Kasumi-1 (cell line): Measurements from ENCODE around the gene VRK2.
A peak's percentile ranks its signal among the peaks of the same experiment; 100 is the strongest.
"Not testable (repeated sequence)": the region's sequence is repeated elsewhere in the genome, so short reads cannot be mapped to it uniquely, and the experiment has no call there.

ENCODE experiments used
- DNase-seq, 2 experiments: peaks; one replicate each; lab custom pipeline; 2025; lab: John Stamatoyannopoulos, UW

The VRK2 gene

DNA sequence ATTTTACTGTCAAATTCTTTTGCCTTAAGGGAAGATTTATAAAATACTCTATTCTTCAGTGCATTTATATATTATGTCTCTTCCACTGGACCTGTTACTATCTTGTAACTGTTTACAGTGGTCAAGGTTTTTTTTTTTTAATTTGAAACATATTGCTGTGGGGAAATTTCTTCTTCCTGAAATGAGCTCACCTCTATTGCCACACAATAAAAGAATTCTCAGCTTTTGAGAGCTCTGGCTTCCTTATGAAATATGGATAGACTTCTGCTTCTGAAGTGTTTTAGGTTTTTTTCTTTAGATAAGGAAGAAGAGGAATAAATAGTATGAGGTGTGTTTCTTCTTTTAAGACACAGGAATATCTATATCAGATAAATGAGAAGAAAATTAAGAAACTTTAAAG is 7.7 kb downstream of the VRK2 start:
- DNase-seq: no peak

DNA sequence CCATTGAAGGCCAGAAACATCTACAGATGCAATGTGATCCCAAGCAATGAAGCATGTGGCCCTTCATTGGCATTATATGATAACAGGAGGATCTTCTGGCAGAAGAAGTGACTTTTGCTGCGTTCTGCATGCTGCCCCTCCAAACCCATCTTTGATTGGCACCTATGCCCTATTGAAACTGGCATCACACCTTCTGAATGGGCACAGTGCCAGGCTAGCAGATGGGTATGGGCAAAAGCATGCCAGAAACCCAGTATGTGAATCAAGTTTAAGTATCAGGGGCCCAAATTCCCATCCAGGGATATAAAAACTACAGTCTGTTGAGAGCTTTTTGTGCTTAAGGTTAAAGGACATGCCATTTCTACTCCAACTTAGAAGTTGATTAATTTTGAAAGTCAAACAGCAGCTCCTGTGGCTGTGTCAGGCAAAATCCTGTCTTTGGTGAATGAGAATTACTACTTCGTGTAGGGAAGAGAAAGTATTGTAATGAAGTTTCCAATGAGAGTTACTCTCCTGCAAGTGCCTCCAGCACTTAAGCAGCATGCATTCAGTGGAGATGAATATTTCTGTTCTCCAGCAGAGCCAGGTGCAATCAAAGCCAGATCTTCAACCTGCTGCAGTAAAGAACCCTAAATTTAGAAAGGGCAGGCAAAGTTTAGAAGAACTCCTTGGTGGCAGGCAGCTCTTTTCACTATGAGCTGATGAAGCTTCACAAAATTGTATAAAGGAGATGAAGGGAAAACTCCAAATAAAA is 8.6 kb downstream of the VRK2 start:
- DNase-seq: no peak

DNA sequence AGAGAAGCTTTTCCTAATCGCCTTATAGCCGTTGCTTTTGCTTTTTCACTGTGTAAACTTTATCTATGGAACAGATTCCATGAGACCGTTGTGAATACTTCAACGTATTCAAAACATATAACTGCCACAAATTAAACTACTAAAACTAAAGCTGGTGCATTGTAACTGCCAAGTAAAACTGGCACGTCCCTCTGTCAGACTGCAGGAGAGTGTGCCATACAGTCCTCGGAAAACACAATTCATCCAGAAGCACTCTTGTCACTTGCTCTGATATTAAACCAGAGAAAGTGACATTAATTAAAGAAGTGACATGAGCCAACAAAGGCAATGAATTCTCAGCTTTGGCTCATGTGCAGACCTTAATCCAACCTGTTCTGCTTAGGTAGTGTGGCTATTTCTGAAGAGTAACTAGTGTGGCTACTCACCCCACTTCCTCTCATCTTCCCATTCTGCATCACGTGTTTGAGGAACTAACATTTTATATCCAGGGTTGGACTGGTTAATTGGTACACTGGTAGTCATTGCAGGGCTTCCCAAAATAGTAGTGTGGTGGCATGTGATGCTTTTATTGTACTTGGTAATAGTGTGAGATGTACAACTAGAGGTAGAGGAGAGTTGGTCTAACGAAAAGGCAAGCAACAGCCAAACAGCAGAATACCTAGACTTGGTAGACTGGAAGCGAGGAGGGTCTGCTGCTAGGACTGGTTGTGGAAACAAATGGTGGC is 9.7 kb downstream of the VRK2 start:
- peak in 1 of 2 experiments; percentile 5 for DNase-seq

DNA sequence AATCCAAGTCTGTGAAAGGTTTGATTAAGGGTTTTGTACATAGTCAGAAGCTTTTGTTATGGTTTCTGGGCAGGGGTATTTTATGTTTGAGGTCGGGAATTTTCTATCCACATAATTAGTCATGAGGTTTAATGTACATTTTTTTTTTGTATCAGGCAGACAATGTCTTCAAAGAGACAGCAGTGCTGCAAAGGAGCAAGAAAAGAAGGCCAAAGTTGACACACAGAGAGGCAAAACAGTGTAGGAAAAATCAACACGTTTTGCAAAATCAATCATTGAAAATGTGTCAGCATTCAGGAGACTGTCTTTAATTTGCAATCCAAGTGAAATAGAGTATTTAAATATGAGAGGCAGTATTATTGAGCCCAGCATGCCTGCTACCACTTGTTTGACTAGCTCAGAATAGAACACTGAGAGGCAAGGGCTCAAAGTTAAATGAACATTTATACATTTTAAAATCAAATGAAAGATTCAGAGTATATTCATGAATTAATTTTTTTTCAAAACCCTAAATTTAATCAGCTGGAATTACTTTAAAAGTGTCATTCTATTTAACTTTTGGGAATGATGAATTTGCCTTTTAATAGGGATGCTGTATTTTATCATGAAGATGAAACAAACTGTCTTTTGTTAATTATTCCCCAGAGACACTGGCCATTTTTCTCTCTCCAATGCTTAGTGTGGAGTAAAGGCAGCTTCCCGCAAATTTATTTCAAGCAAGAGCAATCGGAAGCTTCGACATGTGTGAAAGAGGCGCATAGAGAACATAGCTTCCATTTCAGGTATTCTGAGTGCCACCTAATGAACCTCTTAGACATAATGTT is 11.3 kb downstream of the VRK2 start:
- DNase-seq: no peak

DNA sequence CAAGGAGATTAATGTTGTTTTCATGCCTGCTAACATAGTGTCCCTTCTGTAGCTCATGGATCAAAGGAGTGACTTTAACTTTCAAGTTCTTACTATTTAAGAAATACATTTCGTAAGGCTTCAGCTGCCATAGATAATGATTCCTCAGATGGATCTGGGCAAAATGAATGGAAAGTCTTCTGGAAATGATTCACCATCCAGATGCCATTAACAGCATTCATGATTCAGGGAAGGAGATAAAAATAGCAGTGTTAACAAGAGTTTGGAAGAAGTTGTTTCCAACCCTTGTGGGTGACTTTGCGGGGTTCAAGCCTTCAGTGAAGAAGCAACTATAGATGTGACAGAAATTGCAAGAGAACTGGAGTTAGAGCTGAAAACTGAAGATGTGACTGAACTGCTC is 17.0 kb downstream of the VRK2 start:
- DNase-seq: no peak

DNA sequence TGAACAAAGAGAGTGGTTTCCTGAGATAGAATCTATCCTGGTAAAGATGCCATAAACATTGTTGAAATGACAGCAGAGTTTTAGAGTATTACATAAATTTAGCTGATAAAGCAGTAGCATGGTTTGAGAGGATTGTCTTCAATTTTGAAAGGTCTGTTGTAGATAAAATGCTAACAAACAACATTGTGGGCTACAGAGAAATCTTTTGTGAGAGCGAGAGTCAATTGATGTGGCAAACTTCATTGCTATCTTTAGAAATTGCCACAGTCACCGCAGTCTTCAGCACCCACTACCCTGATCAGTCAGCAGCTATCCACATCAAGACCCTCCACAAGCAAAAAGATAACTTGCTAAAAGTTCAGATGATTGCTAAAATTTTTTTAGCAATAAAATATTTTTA is 17.5 kb downstream of the VRK2 start:
- DNase-seq: no peak

DNA sequence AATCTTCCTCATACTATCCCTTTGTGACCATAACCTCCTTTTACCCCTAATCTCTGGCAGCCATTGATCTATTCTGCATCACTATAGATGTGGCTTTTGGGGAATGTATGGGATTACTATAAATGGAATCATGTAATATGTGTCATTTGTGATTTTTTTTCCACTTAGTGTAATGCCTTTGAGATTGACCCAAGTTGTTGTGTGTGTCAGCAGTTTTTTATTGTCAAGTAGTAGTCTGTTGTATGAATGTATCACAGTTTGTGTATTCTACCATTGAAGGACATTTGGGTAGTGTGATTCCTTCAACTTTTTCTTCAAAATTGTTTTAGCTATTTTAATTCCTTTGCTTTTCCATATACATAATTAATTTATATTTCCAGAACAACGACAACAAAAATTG is 18.6 kb downstream of the VRK2 start:
- no peak for DNase-seq

DNA sequence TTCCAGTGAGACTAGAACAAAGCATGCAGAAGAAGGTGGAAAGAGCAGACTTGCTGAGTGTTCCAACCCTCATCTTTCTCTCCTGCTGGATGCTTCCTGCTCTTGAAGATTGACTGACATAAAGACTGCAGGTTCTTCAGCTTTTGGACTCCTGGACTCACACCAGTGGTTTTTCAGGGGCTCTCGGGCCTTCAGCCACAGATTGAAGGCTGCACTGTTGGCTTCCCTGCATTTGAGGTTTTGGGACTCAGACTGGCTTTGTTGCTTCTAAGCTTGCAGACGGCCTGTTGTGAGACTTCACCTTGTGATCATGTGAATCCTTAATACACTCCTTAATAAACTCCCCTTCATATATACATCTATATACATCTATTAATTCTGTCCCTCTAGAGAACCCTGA is 20.4 kb downstream of the VRK2 start:
- no peak for DNase-seq

DNA sequence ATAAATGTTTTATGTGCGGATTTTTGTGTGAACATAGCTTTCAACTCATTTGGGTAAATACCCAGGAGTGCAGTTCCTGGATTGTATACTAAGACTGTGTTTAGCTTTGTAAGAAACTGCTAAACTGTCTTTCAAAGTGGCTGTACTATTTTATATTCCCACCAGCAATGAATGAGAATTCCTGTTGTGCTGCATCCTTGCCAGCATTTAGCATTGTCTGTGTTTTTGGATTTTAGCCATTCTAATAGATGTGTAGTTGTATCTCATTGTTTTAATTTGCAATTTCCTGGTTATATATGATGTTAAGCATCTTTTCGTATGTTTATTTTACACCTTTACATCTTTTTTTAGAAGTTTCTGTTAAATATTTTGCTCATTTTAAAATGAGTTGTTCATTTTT is 24.2 kb downstream of the VRK2 start:
- no peak for DNase-seq

DNA sequence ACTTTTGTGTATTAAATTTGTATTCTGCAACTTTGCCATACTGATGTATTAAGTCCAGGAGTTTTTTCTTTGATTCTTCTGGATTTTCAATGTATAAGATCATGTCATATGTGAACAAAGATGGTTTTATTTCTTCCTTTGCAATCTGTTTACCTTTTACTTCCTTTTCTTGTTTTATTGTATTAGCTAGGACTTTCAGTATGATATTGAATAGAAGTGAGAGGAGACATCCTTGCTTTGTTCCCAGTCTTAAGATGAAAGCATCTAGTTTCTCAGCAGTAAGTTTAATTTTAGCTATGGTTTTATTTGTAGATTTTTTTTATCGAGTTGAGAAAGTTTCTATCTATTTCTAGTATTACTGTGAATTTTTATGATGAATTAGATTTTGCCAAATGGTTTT is 25.5 kb downstream of the VRK2 start:
- DNase-seq: no peak

DNA sequence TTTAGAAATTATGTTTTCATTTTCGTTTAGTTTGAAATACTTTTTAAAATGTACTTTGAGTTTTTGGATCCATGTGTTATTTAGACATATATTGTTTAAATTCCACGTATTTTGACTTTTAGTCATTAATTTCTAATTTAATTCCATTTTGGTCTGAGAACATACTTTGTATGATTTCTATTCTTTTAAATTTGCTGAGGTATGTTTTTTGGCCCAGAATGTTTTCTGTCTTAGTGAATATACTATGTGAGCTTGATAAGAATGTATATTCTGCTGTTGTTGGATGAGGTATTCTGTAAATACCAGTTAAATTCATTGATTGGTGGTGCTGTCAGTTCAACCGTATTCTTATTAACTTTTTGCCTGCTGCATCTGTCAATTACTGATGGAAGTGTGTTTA is 26.4 kb downstream of the VRK2 start:
- no peak for DNase-seq

DNA sequence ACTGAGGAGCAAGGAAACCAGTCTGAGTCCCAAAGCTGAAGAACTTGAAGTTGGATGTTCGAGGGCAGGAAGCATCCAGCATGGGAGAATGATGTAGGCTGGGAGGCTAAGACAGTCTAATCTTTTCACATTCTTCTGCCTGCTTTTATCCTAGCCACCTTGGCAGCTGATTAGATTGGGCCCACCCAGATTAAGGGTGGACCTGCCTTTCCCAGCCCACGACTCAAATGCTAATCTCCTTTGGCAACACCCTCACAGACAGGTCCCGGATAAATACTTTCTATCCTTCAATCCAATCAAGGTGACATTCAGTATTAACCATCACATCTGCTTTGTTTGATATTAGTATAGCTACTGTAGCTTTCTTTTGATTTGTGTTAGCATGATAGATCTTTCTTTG is 27.1 kb downstream of the VRK2 start:
- DNase-seq: no peak

DNA sequence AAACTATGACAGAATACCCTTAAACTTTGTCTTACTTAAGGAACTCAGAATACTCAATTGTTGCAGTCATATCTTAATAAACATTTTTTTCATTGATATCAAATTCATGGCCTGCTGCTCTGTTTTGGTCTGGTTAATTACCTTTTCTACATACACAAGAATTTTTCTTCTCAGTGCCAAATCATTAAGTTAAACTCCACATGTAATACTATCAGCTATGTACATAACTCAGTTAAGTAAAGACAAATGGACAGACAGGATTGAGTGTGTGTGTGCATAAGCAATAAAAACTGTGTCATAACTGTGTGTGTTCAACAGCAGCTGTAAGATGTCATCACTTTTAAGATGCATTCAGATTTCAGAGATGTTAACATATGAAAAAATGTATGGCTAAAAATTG is 34.4 kb downstream of the VRK2 start:
- no peak for DNase-seq

DNA sequence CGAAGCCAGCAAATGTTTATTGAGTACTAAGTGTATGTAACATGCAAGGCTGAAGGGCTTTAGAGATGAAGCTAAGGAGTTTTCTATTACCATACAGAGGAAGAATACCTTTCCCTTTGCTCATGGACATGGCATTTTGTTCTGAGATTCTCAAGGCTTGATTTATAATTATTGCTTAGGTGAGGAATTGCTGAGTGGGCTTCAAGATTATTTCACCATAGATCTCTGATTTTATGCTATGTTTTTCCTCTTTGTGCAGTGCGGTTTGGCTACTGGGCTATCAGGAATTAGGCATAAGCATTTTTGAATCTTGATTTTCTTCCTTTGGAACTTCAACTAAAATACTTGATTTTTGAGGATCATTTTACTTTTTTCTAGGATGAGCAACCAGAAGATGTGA is 42.5 kb downstream of the VRK2 start:
- no peak for DNase-seq

DNA sequence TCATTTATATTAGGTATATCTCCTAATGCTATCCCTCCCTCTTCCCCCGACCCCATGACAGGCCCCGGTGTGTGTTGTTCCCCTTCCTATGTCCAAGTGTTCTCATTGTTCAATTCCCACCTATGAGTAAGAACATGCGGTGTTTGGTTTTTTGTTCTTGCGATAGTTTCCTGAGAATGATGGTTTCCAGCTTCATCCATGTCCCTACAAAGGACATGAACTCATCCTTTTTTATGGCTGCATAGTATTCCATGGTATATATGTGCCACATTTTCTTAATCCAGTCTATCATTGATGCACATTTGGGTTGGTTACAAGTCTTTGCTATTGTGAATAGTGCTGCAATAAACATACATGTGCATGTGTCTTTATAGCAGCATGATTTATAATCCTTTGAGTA is 46.2 kb downstream of the VRK2 start:
- DNase-seq: not testable (repeated sequence)

DNA sequence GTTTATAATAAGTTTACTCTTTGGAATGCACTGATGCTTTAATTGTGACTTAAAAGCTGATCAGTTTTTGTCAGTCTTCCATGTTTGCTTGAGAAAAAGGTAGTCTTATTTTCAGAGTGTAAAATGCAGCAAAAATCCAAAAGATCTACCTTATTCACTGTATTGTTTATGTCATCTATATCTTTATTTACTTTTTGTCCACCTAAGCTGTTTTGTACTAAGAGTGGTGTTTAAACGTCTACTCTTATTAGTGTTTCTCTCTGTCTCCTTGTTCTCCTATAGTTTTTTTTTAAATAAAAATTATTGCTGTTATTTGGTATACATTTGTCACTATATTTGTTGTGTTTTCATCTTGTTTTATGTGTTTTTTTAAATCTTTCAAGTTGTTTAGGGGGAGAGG is 50.4 kb downstream of the VRK2 start:
- DNase-seq: no peak

DNA sequence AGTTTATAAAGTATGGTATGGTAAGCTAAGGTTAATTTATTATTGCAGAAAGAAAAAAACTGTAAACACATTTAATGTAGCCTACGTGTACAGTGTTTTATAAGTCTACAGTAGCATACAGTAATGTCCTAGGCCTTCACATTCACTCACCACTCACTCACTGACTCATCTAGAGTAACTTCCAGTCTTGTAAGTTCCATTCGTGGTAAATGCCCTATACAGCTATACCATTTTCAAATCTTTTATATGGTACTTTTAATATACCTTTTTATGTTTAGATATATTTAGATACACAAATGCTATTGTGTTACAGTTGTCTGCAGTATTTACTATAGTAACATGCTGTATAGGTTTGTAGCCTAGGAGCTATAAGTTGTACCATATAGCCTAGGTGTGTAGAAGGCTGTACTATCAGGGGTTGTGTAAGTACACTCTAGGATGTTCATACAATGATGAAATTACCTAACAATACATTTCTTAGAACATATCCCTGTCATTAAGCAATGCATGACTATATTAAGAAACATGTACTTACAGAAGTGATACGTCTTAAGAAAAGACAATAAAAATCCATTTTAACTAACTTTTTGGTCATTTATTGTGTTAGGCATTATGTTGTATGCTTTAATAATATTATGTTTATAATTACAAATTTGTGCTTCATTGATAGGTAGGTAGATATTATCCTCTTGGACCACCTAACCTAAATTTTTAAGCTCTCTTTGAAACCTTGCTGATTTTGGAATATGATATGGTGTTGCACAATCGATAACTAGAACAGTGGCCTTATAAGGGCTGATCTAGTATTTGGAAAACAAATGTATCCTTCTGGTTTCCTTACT is 51.9 kb downstream of the VRK2 start:
- DNase-seq: no peak

DNA sequence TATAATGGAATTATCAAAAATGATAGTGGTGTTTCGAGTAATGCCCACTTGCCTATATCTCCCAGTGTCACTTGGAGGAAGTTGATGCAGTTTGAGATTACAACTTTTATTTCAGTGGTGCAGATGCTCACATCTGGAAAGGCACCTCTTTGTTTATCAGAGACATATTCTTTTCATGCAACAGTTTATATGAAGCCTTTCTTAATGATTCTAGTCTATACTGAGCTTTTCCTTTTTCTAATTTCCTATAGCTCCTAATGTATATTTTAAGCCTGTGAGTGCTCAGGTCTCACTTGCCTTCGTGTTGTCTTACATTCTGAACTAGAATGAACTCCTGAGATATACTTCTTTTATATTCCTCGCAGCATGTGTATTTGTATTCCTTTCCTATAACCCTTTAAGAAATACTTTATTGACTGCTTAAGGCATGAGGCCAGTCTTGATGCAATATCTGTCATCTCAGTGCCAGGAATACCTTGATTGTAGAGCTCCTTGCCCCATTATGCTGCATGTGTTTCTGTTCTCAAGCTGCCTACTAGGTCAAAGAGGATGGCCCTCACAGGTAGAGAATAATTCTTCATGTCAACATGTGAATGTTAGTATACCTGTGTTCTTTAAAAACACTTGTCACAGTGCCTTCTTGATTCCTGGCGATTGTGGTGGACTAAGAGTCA is 52.6 kb downstream of the VRK2 start:
- DNase-seq: no peak

DNA sequence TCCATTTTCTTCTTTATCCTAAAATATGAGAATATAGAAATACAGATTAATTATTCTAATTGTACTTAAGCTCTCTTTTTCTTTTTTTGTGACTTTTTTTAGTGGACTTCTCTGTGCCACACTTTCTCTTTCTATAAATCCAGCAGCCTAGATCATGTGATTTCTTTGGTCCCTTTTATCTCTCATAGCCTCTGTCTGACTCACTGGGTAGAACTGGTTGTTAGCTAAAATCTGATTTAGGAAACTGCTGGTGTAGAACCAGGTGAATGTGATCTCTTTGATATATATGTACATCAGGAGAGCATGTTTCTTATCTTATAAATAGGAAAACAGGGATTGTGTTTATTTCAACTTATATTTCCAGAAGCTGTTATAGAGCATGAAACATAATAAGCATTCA is 54.9 kb downstream of the VRK2 start:
- no peak for DNase-seq

DNA sequence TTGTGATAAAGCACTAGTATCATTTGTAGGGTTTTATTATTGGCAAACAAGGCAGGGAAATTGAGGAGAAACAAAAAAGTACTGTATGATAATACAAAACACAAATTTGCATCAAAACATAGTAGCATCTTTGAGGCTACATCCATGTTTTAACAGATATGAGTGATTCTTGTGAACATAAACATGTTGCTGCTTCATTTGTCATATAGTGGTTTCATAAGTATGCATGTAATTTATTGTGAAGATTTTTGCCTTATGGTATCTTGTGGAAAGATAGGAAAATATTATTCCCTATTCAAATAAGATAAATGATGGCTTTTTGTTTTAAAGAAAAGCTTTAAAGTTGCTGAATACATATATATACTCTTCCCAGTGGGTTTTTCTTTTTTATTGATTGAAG is 60.3 kb downstream of the VRK2 start:
- DNase-seq: no peak
